ENCODE results near the gene TANGO2.

- TF ChIP-seq, protein P1, sequence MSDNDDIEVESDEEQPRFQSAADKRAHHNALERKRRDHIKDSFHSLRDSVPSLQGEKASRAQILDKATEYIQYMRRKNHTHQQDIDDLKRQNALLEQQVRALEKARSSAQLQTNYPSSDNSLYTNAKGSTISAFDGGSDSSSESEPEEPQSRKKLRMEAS (IDR thresholded peaks at IDR 0.05; ENCODE audit: low read depth) = no peak
- no peak for TF ChIP-seq CTCF (IDR thresholded peaks at IDR 0.05)
Observed at GRCh38 chr22:19981961-19982920, 38.7 kb upstream of the TANGO2 start.
